ENCODE data around the gene NINL.

The NINL gene

DNA sequence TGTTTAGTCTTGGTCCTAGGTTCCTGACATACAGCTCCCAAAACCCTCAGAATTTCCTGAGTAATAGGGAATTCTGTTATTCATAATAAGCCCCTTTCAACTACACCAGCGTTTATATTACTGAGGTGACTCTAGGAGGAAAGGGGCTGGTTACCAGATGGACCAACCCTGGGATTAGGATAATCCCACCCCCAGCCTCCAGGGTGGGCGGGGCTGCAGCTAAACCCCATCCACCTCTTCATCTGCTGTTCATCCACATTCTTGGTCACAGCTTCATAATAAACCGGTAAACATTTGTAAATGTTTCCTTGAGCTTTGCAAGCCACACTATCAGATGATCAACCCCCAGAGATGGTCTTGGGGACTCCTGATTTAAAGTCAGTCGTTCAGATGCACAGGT, 38.3 kb downstream of the NINL start:
- no peak for DNase-seq (ENCODE audit: extremely low read depth, low read depth)
- TF ChIP-seq, protein P1, sequence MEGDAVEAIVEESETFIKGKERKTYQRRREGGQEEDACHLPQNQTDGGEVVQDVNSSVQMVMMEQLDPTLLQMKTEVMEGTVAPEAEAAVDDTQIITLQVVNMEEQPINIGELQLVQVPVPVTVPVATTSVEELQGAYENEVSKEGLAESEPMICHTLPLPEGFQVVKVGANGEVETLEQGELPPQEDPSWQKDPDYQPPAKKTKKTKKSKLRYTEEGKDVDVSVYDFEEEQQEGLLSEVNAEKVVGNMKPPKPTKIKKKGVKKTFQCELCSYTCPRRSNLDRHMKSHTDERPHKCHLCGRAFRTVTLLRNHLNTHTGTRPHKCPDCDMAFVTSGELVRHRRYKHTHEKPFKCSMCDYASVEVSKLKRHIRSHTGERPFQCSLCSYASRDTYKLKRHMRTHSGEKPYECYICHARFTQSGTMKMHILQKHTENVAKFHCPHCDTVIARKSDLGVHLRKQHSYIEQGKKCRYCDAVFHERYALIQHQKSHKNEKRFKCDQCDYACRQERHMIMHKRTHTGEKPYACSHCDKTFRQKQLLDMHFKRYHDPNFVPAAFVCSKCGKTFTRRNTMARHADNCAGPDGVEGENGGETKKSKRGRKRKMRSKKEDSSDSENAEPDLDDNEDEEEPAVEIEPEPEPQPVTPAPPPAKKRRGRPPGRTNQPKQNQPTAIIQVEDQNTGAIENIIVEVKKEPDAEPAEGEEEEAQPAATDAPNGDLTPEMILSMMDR (IDR thresholded peaks at IDR 0.05; ENCODE audit: low read depth, low read length, missing control alignments) = no peak
- no peak overlapping the region for H3K4me3 ChIP-seq (replicated peaks; ENCODE audit: low read depth, low read length)

DNA sequence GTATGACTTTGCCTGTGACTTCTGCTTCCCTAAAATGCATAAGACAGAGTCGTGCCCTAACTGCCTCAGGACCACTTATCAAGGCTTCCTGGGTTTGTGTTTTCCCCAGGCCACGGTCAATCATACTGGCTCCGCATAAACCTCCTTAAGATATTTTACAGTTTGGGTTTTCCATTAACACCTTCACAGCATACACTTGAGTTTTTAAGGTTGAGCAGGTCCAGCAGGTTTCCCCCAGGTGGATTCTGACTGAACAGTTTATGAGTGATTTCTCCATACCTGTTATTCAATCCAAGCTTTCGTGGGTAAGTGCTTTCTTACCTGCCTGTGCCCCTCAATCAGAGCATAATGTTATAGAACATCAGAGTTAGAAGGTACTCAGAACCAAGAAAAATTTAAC, 39.3 kb downstream of the NINL start:
- TF ChIP-seq, protein P1 (IDR thresholded peaks at IDR 0.05; ENCODE audit: low read depth, low read length, missing control alignments) = no peak
- no peak overlapping the region for H3K4me3 ChIP-seq (replicated peaks; ENCODE audit: low read depth, low read length)
- DNase-seq (ENCODE audit: extremely low read depth, low read depth) = no peak

- H3K4me3 ChIP-seq (replicated peaks; ENCODE audit: low read depth, low read length) = no peak overlapping the region
- TF ChIP-seq, protein P1 (IDR thresholded peaks at IDR 0.05; ENCODE audit: low read depth, low read length, missing control alignments) = no peak
- DNase-seq (ENCODE audit: extremely low read depth, low read depth) = no peak
Measured at GRCh38 chr20:25545171-25545570, 40.2 kb downstream of the NINL start.

- H3K4me3 ChIP-seq (replicated peaks; ENCODE audit: low read depth, low read length) = no peak overlapping the region
- DNase-seq (ENCODE audit: extremely low read depth, low read depth) = no peak
- TF ChIP-seq, protein P1 (IDR thresholded peaks at IDR 0.05; ENCODE audit: low read depth, low read length, missing control alignments) = no peak
Measured at GRCh38 chr20:25544734-25545133, 40.6 kb downstream of the NINL start.

DNA sequence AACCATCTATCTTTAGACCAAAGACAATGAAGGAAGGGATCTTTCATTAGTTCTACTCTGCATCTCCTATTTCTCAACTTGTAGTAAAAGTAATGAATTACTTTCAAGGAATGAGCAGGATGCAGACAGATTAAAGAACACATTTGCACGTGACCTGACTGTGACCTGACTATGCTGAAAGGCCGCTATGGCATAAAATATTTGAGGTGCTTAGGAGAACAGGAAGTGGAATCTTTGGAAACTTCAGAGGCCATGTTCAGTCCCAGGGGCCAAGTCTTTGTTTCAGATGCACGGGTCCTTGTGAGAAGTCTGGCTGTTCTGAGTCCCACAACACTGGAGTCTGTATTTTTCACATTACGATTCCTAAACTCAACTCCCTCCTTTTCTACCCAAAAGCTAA, 41.0 kb downstream of the NINL start:
- no peak overlapping the region for H3K4me3 ChIP-seq (replicated peaks; ENCODE audit: low read depth, low read length)
- TF ChIP-seq, protein P1 (IDR thresholded peaks at IDR 0.05; ENCODE audit: low read depth, low read length, missing control alignments) = no peak
- no peak for DNase-seq (ENCODE audit: extremely low read depth, low read depth)

DNA sequence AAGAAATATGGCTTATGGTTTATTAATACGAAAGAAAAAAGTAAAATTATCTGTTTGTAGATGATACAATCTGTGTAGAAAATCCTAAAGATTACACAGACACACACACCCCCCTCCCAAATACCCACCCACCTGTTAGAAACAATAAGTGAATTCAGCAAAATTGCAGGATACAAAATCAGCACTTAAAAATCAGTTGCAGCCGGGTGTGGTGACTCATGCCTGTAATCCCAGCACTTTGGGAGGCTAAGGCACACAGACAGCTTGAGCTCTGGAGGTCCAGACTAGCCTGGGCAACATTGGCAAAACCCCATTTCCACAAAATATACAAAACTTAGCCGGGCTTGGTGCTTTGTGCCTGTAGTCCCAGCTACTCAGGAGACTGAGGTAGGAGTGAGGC, 42.3 kb downstream of the NINL start:
- TF ChIP-seq, protein P1 (IDR thresholded peaks at IDR 0.05; ENCODE audit: low read depth, low read length, missing control alignments) = no peak
- H3K4me3 ChIP-seq (replicated peaks; ENCODE audit: low read depth, low read length) = no peak overlapping the region
- DNase-seq (ENCODE audit: extremely low read depth, low read depth) = no peak

GRCh38 chr20:25541676-25542075, 43.7 kb downstream of the NINL start:
- no peak for DNase-seq (ENCODE audit: extremely low read depth, low read depth)
- H3K4me3 ChIP-seq (replicated peaks; ENCODE audit: low read depth, low read length) = no peak overlapping the region
- TF ChIP-seq, protein P1 (IDR thresholded peaks at IDR 0.05; ENCODE audit: low read depth, low read length, missing control alignments) = no peak
